SK-N-SH (cell line): ENCODE measurements around the gene ITM2C.

Experiments
- CTCF ChIP-seq: fragments of 200-600 bp; sonication (generic); IDR thresholded peaks from 2 replicates; pipeline ENCODE4 v1.6.1; 2017; ENCODE audit warnings: antibody characterized with exemption, mild to moderate bottlenecking, moderate library complexity
- EP300 ChIP-seq, 2 experiments: IDR thresholded peaks; 2 replicates each; pipeline versions ENCODE4 v1.4.0 to v1.6.1; 2012; ENCODE audit warnings: borderline replicate concordance in 1 of 2, low read depth in 1 of 2, low read length in 1 of 2
- JUND ChIP-seq: IDR thresholded peaks from 2 replicates; pipeline ENCODE4 v1.4.0; 2012
- MAX ChIP-seq: IDR thresholded peaks from 2 replicates; pipeline ENCODE4 v1.4.0; 2012; ENCODE audit warnings: low read depth
- NFIC ChIP-seq: IDR thresholded peaks from 2 replicates; pipeline ENCODE4 v1.4.0; 2012; ENCODE audit warnings: borderline replicate concordance
- NRF1 ChIP-seq: IDR thresholded peaks from 2 replicates; pipeline ENCODE4 v1.6.1; 2012; ENCODE audit warnings: low read depth, mild to moderate bottlenecking, low read length
- RAD21 ChIP-seq: IDR thresholded peaks from 2 replicates; pipeline ENCODE4 v1.6.1; 2012; ENCODE audit warnings: mild to moderate bottlenecking, low read length
- RCOR1 ChIP-seq: fragments of 150-350 bp; IDR thresholded peaks from 2 replicates; pipeline ENCODE4 v1.6.1; 2017; ENCODE audit warnings: antibody characterized with exemption, low read length
- RXRA ChIP-seq: IDR thresholded peaks from 2 replicates; pipeline ENCODE4 v1.4.0; 2012; ENCODE audit warnings: low read depth, mild to moderate bottlenecking, borderline replicate concordance
- SIN3A ChIP-seq: IDR thresholded peaks from 2 replicates; pipeline ENCODE4 v1.6.1; 2012; ENCODE audit warnings: low read depth, mild to moderate bottlenecking, low read length, moderate library complexity, borderline replicate concordance
- SMC3 ChIP-seq: IDR thresholded peaks from 2 replicates; pipeline ENCODE4 v1.6.1; 2012; ENCODE audit warnings: low read depth, low read length, improper control_type of control experiment
- USF2 ChIP-seq: fragments of 150-350 bp; IDR thresholded peaks from 2 replicates; pipeline ENCODE4 v1.6.1; 2017; ENCODE audit warnings: antibody characterized with exemption, low read length, low read depth, borderline replicate concordance

- TF ChIP-seq CTCF (no peak), EP300 (IDR thresholded peaks at IDR 0.05; ENCODE audit: borderline replicate concordance in 1 of 2, low read depth in 1 of 2, low read length in 1 of 2) (no peak), SMC3 (no peak), RCOR1 (no peak), SIN3A (no peak), RAD21 (no peak), NFIC (no peak), RXRA (no peak), JUND (no peak), USF2 (no peak), NRF1 (no peak), MAX (no peak)
These were observed 14.6 kb downstream of the ITM2C start for GRCh38 chr2:230879271-230879882.
